Upper lobe of right lung (tissue), 1 donor: ENCODE data around the gene AIPL1. TPM values are rescaled to one million over a fixed set of nuclear protein-coding genes. Genes with fewer than 3 reads are reported as not detected.

Source experiments
- ATAC-seq: fragments of 200-7000 bp; cut with Tn5 transposase; one replicate; pipeline ENCODE4 v1.9.1; 2020; ENCODE audit warnings: mild to moderate bottlenecking, moderate library complexity
- DNase-seq: peaks from one replicate; pipeline ENCODE4 v3.0.0-alpha.2; 2020
- H3K27ac ChIP-seq: fragments of 200-600 bp; one replicate; pipeline ENCODE4 v1.8.0; 2022
- H3K27me3 ChIP-seq: fragments of 200-600 bp; one replicate; pipeline ENCODE4 v1.8.0; 2022; ENCODE audit warnings: mild to moderate bottlenecking
- H3K36me3 ChIP-seq: fragments of 200-600 bp; one replicate; pipeline ENCODE4 v1.8.0; 2022
- H3K4me1 ChIP-seq: fragments of 200-600 bp; one replicate; pipeline ENCODE4 v1.8.0; 2022
- H3K4me3 ChIP-seq: fragments of 200-600 bp; one replicate; pipeline ENCODE4 v1.8.0; 2022; ENCODE audit warnings: mild to moderate bottlenecking
- H3K9me3 ChIP-seq: fragments of 200-600 bp; one replicate; pipeline ENCODE4 v1.8.0; 2022
- intact Hi-C: fragments of 100-400 bp; cut with DNase I; formaldehyde crosslinking; loops from one replicate; pipeline ENCODE4 v1.11.0; 2022
- total RNA-seq: library from RNA; stranded (reverse); fragmentation: NEBNext Ultra II Directional; extraction: Animal tissue kit (Norgen Biotek cat#: 25700); gene quantifications from one replicate; pipeline ENCODE4 v1.2.1, GENCODE V29; 2021
- TF ChIP-seq, protein P1 (sequence below): fragments of 200-600 bp; IDR thresholded peaks from one replicate; pipeline ENCODE4 v1.8.0; 2022; ENCODE audit warnings: antibody characterized with exemption
- donor health status: DM: no; HTN: yes; CAD: no; lungs with severe emphysema.

AIPL1 gene
- total RNA-seq, 1 donor from 2014 or later, result not detected

DNA sequence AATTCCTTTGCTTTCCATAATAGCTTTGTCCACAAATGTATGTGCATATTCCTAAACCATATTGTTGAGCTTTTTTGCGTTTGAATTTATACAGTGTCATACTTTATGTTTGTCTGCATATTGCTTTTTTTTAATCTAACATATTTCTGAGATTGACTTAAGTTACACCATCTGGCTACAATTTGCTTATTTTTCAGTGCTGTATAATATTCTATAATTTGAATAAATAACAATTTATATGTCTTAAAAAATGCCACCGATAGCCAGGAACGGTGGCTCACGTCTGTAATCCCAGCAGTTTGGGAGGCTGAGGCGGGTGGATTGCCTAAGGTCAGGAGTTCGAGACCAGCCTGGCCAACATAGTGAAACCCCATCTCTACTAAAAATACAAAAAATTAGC is 7.9 kb upstream of the AIPL1 start:
- H3K4me3 ChIP-seq, result no peak overlapping the region
- intact Hi-C loops, result no loop called here
- ATAC-seq (no peak), DNase-seq (no peak)
- TF ChIP-seq, protein P1, sequence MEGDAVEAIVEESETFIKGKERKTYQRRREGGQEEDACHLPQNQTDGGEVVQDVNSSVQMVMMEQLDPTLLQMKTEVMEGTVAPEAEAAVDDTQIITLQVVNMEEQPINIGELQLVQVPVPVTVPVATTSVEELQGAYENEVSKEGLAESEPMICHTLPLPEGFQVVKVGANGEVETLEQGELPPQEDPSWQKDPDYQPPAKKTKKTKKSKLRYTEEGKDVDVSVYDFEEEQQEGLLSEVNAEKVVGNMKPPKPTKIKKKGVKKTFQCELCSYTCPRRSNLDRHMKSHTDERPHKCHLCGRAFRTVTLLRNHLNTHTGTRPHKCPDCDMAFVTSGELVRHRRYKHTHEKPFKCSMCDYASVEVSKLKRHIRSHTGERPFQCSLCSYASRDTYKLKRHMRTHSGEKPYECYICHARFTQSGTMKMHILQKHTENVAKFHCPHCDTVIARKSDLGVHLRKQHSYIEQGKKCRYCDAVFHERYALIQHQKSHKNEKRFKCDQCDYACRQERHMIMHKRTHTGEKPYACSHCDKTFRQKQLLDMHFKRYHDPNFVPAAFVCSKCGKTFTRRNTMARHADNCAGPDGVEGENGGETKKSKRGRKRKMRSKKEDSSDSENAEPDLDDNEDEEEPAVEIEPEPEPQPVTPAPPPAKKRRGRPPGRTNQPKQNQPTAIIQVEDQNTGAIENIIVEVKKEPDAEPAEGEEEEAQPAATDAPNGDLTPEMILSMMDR, result no peak
- H3K27ac ChIP-seq, result no peak overlapping the region
- H3K9me3 ChIP-seq, result no peaks in the 10 kb centered on the region
- no peaks in the 10 kb centered on the region for H3K36me3 ChIP-seq
- peaks cover 9% of the 10 kb centered on the region for H3K4me1 ChIP-seq
- peaks cover 26% of the 10 kb centered on the region for H3K27me3 ChIP-seq

DNA sequence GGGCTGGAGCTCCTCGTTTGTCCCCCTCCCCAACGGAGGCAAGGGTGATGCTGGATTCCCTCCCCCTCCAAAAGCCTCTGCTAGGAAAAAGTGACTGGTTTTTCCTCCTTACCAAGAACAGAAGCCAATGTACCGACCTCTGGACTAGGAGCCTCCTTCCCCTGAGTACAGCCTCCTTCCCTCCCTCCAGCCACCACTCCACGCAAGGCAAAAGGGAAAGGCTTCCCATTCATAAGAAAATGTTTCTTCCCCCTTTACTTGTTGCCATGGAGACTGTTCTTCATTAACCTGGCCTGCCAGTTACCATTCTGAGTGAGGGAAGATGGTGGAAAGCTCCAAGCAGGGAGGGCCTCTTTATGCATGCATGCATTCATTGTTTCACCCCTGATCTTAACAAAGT is 5.0 kb upstream of the AIPL1 start:
- H3K36me3 ChIP-seq, result no peaks in the 10 kb centered on the region
- TF ChIP-seq, protein P1, result no peak
- no peak for DNase-seq
- no peak for ATAC-seq
- H3K9me3 ChIP-seq, result no peaks in the 10 kb centered on the region
- no peak overlapping the region for H3K4me3 ChIP-seq
- peaks cover 31% of the 10 kb centered on the region for H3K27me3 ChIP-seq
- H3K4me1 ChIP-seq, result peaks cover 9% of the 10 kb centered on the region
- intact Hi-C loops, result no loop called here
- no peak overlapping the region for H3K27ac ChIP-seq

DNA sequence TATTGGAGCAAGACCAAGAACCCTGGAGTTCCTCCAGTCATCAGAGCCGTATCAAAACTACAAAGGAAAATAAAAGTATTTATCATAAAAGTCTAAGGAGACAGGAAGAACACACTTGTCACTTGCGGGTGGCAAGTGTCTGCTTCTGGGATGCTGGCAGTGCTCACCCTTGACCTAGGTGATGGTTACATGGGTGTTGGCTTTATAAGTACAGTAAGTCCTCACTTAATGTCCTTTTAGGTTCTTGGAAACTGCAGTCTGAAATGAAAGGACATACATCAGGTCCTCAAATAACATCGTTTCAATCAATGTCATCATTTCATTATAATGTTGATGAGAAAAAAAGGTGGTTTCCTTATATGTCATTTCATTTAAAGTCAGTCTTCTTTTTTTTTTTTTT is 3.0 kb upstream of the AIPL1 start:
- Histone ChIP-seq H3K36me3 (no peaks in the 10 kb centered on the region), H3K9me3 (no peaks in the 10 kb centered on the region), H3K27ac (no peak overlapping the region), H3K4me3 (no peak overlapping the region), H3K4me1 (no peaks in the 10 kb centered on the region), H3K27me3 (peaks cover 31% of the 10 kb centered on the region)
- ATAC-seq (no peak), DNase-seq (no peak)
- TF ChIP-seq, protein P1, result no peak
- intact Hi-C loops, result no loop called here

DNA sequence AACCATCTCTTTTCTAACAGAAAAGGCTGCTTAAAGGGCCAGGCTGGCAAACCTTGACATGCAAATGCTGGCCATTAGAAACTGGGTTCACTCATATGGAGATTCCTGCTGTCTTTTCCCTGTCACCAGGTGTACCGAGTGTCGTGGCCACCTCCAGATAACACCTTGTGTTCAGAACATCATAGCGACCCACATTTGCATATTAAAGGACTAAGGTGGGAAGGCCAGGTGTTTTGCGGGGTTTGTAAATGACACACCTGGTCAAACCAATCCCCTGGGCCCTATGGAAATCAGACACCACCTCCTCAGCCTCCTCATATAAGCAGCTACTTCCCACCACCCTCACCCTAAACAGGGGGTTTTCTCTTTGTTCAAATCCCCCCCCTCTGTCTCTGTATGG is 2.5 kb upstream of the AIPL1 start:
- DNase-seq, result no peak
- TF ChIP-seq, protein P1, result no peak
- no peaks in the 10 kb centered on the region for H3K36me3 ChIP-seq
- intact Hi-C loops, result no loop called here
- no peak overlapping the region for H3K27ac ChIP-seq
- no peaks in the 10 kb centered on the region for H3K4me1 ChIP-seq
- no peak for ATAC-seq
- peaks cover 31% of the 10 kb centered on the region for H3K27me3 ChIP-seq
- no peak overlapping the region for H3K4me3 ChIP-seq
- H3K9me3 ChIP-seq, result no peaks in the 10 kb centered on the region

DNA sequence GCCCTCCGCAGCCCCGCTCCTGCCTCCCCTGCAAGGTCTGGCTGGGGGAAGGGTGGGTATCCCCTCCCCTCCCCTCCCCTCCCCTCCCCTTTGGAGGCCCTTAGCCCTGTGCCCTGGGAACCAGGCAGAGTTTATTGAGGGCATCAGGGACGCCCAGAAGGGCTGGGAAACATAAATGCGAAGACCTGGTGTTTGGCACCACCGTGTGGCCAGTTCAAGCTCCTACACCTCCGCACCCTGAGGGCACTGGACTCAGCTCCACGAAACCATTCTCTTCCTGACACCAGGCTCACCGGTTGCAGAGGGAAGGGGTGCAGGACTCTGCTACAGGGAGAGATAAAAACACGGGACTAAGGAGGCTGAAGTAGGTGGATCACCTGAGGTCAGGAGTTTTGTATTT is 1.0 kb upstream of the AIPL1 start:
- H3K36me3 ChIP-seq, result no peaks in the 10 kb centered on the region
- ATAC-seq, result peak; percentile 96
- no peaks in the 10 kb centered on the region for H3K4me1 ChIP-seq
- TF ChIP-seq, protein P1, result peak; percentile 86
- peak; percentile 75 for DNase-seq
- H3K27ac ChIP-seq, result no peak overlapping the region
- peaks cover 25% of the 10 kb centered on the region for H3K27me3 ChIP-seq
- H3K4me3 ChIP-seq, result no peak overlapping the region
- intact Hi-C loops, result no loop called here
- no peaks in the 10 kb centered on the region for H3K9me3 ChIP-seq

DNA sequence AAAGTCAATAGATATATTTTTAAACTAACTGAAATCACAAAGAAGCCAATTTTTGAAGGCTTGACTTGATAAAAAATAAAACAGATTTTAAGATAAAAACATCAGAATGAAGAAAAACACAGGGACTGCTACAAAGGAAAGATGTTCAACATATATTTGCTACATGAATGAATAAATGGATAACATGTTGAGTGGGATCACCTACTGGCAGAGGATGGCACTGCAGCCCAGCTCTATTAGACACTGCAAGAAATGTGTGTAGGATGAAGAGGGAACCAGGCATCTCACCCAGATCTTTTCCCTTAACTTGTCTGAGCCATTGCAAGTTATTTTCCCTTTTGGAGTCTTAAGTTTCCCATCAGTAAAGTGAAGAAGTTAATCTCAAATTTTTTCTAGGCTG is 4.2 kb downstream of the AIPL1 start:
- no peaks in the 10 kb centered on the region for H3K4me1 ChIP-seq
- intact Hi-C loops, result loop anchor here (5.0 kb wide), 1 partner anchor 843 kb away; no protein-coding TSS in a partner anchor
- no peak for ATAC-seq
- no peaks in the 10 kb centered on the region for H3K36me3 ChIP-seq
- DNase-seq, result no peak
- TF ChIP-seq, protein P1, result peak; percentile 19
- H3K27me3 ChIP-seq, result no peaks in the 10 kb centered on the region
- H3K9me3 ChIP-seq, result no peaks in the 10 kb centered on the region
- no peak overlapping the region for H3K27ac ChIP-seq
- H3K4me3 ChIP-seq, result no peak overlapping the region
